HPDE6-E6E7 (cell line): ENCODE measurements around the gene AXDND1.
"Not testable (repeated sequence)": the region's sequence is repeated elsewhere in the genome, so short reads cannot be mapped to it uniquely, and the experiment has no call there.

ENCODE experiments used
- DNase-seq: peaks from one replicate; pipeline ENCODE4 v3.0.0; 2011; ENCODE audit warnings: missing footprints; ENCODE audit errors: extremely low spot score

The AXDND1 gene

GRCh38 chr1:179365342-179366092 lies at the start of gene AXDND1:
Gene AXDND1 (plus strand): TSS chr1:179365971. CDS start chr1:179366510, 539 bp downstream.
- peak; percentile 65 for DNase-seq

- no peak for DNase-seq
Observed at GRCh38 chr1:179318491-179318890, 47.3 kb upstream of the AXDND1 start.

- no peak for DNase-seq
Observed at GRCh38 chr1:179321533-179322216, 44.1 kb upstream of the AXDND1 start.

- no peak for DNase-seq
Observed at GRCh38 chr1:179322557-179322956, 43.2 kb upstream of the AXDND1 start.

- DNase-seq: no peak
Observed at GRCh38 chr1:179323436-179323835, 42.3 kb upstream of the AXDND1 start.

- no peak for DNase-seq
Observed at GRCh38 chr1:179325836-179326235, 39.9 kb upstream of the AXDND1 start.

- no peak for DNase-seq
Observed at GRCh38 chr1:179326746-179327145, 39.0 kb upstream of the AXDND1 start.

- no peak for DNase-seq
Observed at GRCh38 chr1:179327196-179327595, 38.6 kb upstream of the AXDND1 start.

- no peak for DNase-seq
Observed at GRCh38 chr1:179327679-179328078, 38.1 kb upstream of the AXDND1 start.

- DNase-seq: no peak
Observed at GRCh38 chr1:179329862-179330261, 35.9 kb upstream of the AXDND1 start.

- DNase-seq: no peak
Observed at GRCh38 chr1:179334440-179334839, 31.3 kb upstream of the AXDND1 start.

GRCh38 chr1:179337288-179337687 lies 28.5 kb upstream of the AXDND1 start:
- DNase-seq: no peak

GRCh38 chr1:179337942-179338560 lies 27.7 kb upstream of the AXDND1 start:
- no peak for DNase-seq

GRCh38 chr1:179340918-179341317 lies 24.9 kb upstream of the AXDND1 start:
- no peak for DNase-seq

- no peak for DNase-seq
Observed at GRCh38 chr1:179341943-179342547, 23.7 kb upstream of the AXDND1 start.

GRCh38 chr1:179342740-179343404 lies 22.9 kb upstream of the AXDND1 start:
- DNase-seq: no peak

- DNase-seq: no peak
Observed at GRCh38 chr1:179351281-179351680, 14.5 kb upstream of the AXDND1 start.

- no peak for DNase-seq
Observed at GRCh38 chr1:179352236-179352635, 13.5 kb upstream of the AXDND1 start.

- no peak for DNase-seq
Observed at GRCh38 chr1:179353546-179353945, 12.2 kb upstream of the AXDND1 start.

- not testable (repeated sequence) for DNase-seq
Observed at GRCh38 chr1:179361631-179362030, 4.1 kb upstream of the AXDND1 start.

- no peak for DNase-seq
Observed at GRCh38 chr1:179366093-179366800, 476 bp downstream of the AXDND1 start.
